ENCODE measurements around the gene ERFL. TPM values are rescaled to one million over a fixed set of nuclear protein-coding genes. Genes with fewer than 3 reads are reported as not detected.

Gene ERFL
- total and polyA plus RNA-seq, 2 of the 8 experiments (the other 6 are each of a cell fraction or from before 2014, with no cell fraction given): 0.12 TPM; not detected in 1

- H3K14ac ChIP-seq (ENCODE audit: insufficient read length): no peak overlapping the region
- no peak for FAIRE-seq
- CTCF ChIA-PET (ENCODE audit: partially characterized antibody): interaction anchor here (0.8 to 1.2 kb wide), 3 partner anchors 12 to 33 kb away, joined by 3 read pairs; partner anchors contain the start of gene ARHGEF1
- no peaks in the 10 kb centered on the region for H3K79me1 ChIP-seq (ENCODE audit: low read depth, low read length)
- H3K4me3 ChIP-seq (ENCODE audit: extremely low read depth in 1 of 4, insufficient read depth in 2 of 4, low read depth in 3 of 4, low read length in 4 of 4): no peak overlapping the region
- H4K8ac ChIP-seq (ENCODE audit: extremely low read depth, insufficient read depth, low read length): no peak overlapping the region; the same call in 1 of the 2 replicates
- no peak overlapping the region for H3K27ac ChIP-seq (ENCODE audit: low read depth, low read length)
- 92% methylated on average over 13 of the region's 24 CpGs; no CpG with 5 or more reads in 1 of the 2 experiments for WGBS, 2 experiments (ENCODE audit: extremely low coverage in 1 of 2, insufficient coverage in 1 of 2, insufficient read length in 1 of 2, insufficient replicate concordance in 2 of 2, low coverage in 1 of 2, low lambda C conversion rate in 2 of 2, missing lambda C conversion rate in 1 of 2)
- H2BK20ac ChIP-seq (ENCODE audit: low read length): no peak overlapping the region
- H3K23me2 ChIP-seq (ENCODE audit: low read depth, low read length): no peaks in the 10 kb centered on the region
- H3K9me3 ChIP-seq (ENCODE audit: insufficient read depth in 2 of 2, low read depth in 1 of 2, low read length in 1 of 2): no peaks in the 10 kb centered on the region
- H3K4ac ChIP-seq (replicated peaks; ENCODE audit: insufficient read length, low read depth, low read length): no peak overlapping the region
- no peak overlapping the region for H4K5ac ChIP-seq (ENCODE audit: insufficient read length, low read depth, low read length)
- no peak overlapping the region for H3K4me2 ChIP-seq (ENCODE audit: insufficient read depth in 1 of 2, low read depth in 2 of 2, low read length in 2 of 2)
- H3K18ac ChIP-seq (ENCODE audit: extremely low read depth, low read length): no peak overlapping the region
- H2AK5ac ChIP-seq (ENCODE audit: low read depth, low read length): no peak overlapping the region
- no peak overlapping the region for H2BK12ac ChIP-seq (ENCODE audit: low read depth, low read length)
- H3K36me3 ChIP-seq (ENCODE audit: control insufficient read depth in 2 of 4, insufficient read depth in 4 of 4, low read length in 3 of 4): peaks cover 6 to 12% (median 7%) of the 10 kb centered on the region in 4 experiments; a peak in 5 of 8 replicates
- no peak overlapping the region for H2BK15ac ChIP-seq (ENCODE audit: low read length)
- no peaks in the 10 kb centered on the region for H3K79me2 ChIP-seq (ENCODE audit: control insufficient read depth in 1 of 2, insufficient read depth in 2 of 2, low read length in 2 of 2)
- no peak overlapping the region for H4K91ac ChIP-seq (replicated peaks; ENCODE audit: insufficient read length, low read length)
- H3K4me1 ChIP-seq (replicated peaks in 1 of 4; ENCODE audit: control insufficient read depth in 3 of 4, insufficient read depth in 4 of 4, low read length in 3 of 4): peaks cover 0 to 5% (median 1%) of the 10 kb centered on the region in 4 experiments; a peak in 1 of 7 replicates
- H3K27me3 ChIP-seq (replicated peaks in 1 of 4; ENCODE audit: control insufficient read depth in 3 of 4, extremely low read depth in 1 of 4, insufficient read depth in 3 of 4, low read length in 3 of 4): no peaks in the 10 kb centered on the region
- POLR2A ChIA-PET (ENCODE audit: partially characterized antibody): interaction anchor here (0.6 to 3.3 kb wide), 8 partner anchors 8 to 37 kb away, joined by 3 to 10 read pairs (median 4); no protein-coding TSS in a partner anchor
- no peak overlapping the region for H3K23ac ChIP-seq (ENCODE audit: insufficient read length)
- H2BK5ac ChIP-seq (ENCODE audit: low read depth, low read length): no peak overlapping the region
- peaks cover 0 to 3% of the 10 kb centered on the region in 2 experiments for H4K20me1 ChIP-seq (replicated peaks in 1 of 2; ENCODE audit: control insufficient read depth in 1 of 2, insufficient read depth in 2 of 2, low read length in 2 of 2)
- no peak overlapping the region for H3K56ac ChIP-seq (replicated peaks; ENCODE audit: insufficient read length, low read depth, low read length)
- no peak for DNase-seq (ENCODE audit: low read depth in 1 of 2, low spot score in 2 of 2)
- H2AFZ ChIP-seq (ENCODE audit: low read length): no peak overlapping the region
- no peak overlapping the region for H2BK120ac ChIP-seq (replicated peaks; ENCODE audit: low read depth, low read length)
- no peak overlapping the region for H3K9ac ChIP-seq (replicated peaks in 1 of 4; ENCODE audit: extremely low read depth in 1 of 4, low read depth in 3 of 4, low read length in 3 of 4)
- TF ChIP-seq HDAC2 (IDR thresholded peaks at IDR 0.05; ENCODE audit: borderline replicate concordance in 1 of 2, low read depth in 2 of 2, low read length in 2 of 2): no peak
- no peak for TF ChIP-seq SP1 (IDR thresholded peaks at IDR 0.05; ENCODE audit: low read depth, low read length)
- TF ChIP-seq CBX5 (IDR thresholded peaks at IDR 0.05; ENCODE audit: low read depth, low read length): no peak
- no peak for TF ChIP-seq TEAD4 (IDR thresholded peaks at IDR 0.05; ENCODE audit: low read depth, low read length)
- no peak for TF ChIP-seq PHF8 (conservative IDR thresholded peaks at IDR 0.05; ENCODE audit: low read depth, low read length)
- TF ChIP-seq KDM1A (IDR thresholded peaks at IDR 0.05; ENCODE audit: borderline replicate concordance, low read length): no peak
- TF ChIP-seq GABPA (IDR thresholded peaks at IDR 0.05; ENCODE audit: borderline replicate concordance, insufficient read depth, low read length): no peak
- TF ChIP-seq SP2 (IDR thresholded peaks at IDR 0.05; ENCODE audit: low read length): no peak
- no peak for TF ChIP-seq CBX8 (IDR thresholded peaks at IDR 0.05; ENCODE audit: borderline replicate concordance, low read depth, low read length)
- no peak for TF ChIP-seq NANOG (IDR thresholded peaks at IDR 0.05; ENCODE audit: insufficient read depth, low read depth, low read length, poor library complexity, severe bottlenecking)
- TF ChIP-seq, protein P1, sequence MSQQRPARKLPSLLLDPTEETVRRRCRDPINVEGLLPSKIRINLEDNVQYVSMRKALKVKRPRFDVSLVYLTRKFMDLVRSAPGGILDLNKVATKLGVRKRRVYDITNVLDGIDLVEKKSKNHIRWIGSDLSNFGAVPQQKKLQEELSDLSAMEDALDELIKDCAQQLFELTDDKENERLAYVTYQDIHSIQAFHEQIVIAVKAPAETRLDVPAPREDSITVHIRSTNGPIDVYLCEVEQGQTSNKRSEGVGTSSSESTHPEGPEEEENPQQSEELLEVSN (IDR thresholded peaks at IDR 0.05): no peak
- TF ChIP-seq SIN3A (conservative IDR thresholded peaks at IDR 0.05 in 1 of 2, IDR thresholded peaks at IDR 0.05 in 1 of 2; ENCODE audit: low read depth in 1 of 2, low read length in 2 of 2): no peak
- TF ChIP-seq CEBPB (IDR thresholded peaks at IDR 0.05; ENCODE audit: low read depth, low read length): no peak
Measured at GRCh38 chr19:41897820-41898219, 30.4 kb downstream of the ERFL start.

All from H1 (cell line).